Measurements from ENCODE around the gene PEX7. TPM values are rescaled to one million over a fixed set of nuclear protein-coding genes. Genes with fewer than 3 reads are reported as not detected.
A peak's percentile ranks its signal among the peaks of the same experiment; 100 is the strongest.

The PEX7 gene
- total and polyA plus RNA-seq, 8 donors = 2.7 to 38.5 (median 14.6) TPM; not detected in 1

DNA sequence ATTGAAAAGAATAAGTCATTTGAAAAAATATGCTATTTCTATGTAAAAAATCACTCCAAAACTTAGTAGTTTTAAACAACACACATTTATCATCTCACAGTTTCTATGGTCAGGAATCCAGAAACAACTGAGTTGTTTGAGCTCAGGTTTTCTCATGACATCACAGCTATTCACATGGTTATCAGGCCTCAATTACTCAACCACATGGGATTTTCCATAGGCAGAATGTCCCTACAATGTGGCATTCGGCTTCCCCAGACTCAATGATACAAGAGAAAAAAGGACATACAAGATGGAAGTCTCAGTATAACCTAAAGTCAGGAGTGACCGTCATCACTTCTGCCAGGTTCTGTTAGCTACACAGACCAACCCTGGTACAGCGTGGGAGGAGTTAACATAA lies 96.3 kb downstream of the PEX7 start:
- H3K4me1 ChIP-seq = peaks cover 36 to 38% (median 37%) of the 10 kb centered on the region in 4 donors
- peaks cover 14 to 60% (median 47%) of the 10 kb centered on the region in 3 donors for H3K27me3 ChIP-seq
- WGBS, 5 donors = 63 to 87% (median 69%) methylated on average over 3 of the region's 3 CpGs
- intact Hi-C loops (cut with DNase I; ENCODE audit: low total_unique reads) = no loop called here
- peaks cover 0 to 26% (median 21%) of the 10 kb centered on the region in 4 donors for H3K36me3 ChIP-seq
- no peaks in the 10 kb centered on the region for H3K9me3 ChIP-seq
- H3K4me3 ChIP-seq = no peak overlapping the region
- DNase-seq = no peak
- no peak overlapping the region for H3K27ac ChIP-seq
- TF ChIP-seq POLR2A (IDR thresholded peaks at IDR 0.05) = no peak
- no peak for TF ChIP-seq POLR2AphosphoS5 (IDR thresholded peaks at IDR 0.05)
- no peak for TF ChIP-seq EP300 (IDR thresholded peaks at IDR 0.05)
- no peak for TF ChIP-seq CTCF (IDR thresholded peaks at IDR 0.05)

GRCh38 chr6:136920216-136920615 lies 97.8 kb downstream of the PEX7 start:
- WGBS, 5 donors = 33 to 49% (median 36%) methylated on average over 6 of the region's 6 CpGs
- Histone ChIP-seq H3K4me1 (peaks cover 38 to 39% (median 39%) of the 10 kb centered on the region in 4 donors), H3K9me3 (no peaks in the 10 kb centered on the region), H3K4me3 (peak overlapping the region in 2 of 4 donors; percentile 64 to 78), H3K27ac (no peak overlapping the region), H3K27me3 (peaks cover 14 to 70% (median 55%) of the 10 kb centered on the region in 3 donors), H3K36me3 (peaks cover 0 to 17% (median 9%) of the 10 kb centered on the region in 4 donors)
- DNase-seq = no peak
- intact Hi-C loops (cut with DNase I; ENCODE audit: low total_unique reads) = no loop called here
- no peak for TF ChIP-seq EP300 (IDR thresholded peaks at IDR 0.05)
- TF ChIP-seq POLR2AphosphoS5 (IDR thresholded peaks at IDR 0.05) = no peak
- no peak for TF ChIP-seq CTCF (IDR thresholded peaks at IDR 0.05)
- TF ChIP-seq POLR2A (IDR thresholded peaks at IDR 0.05) = no peak

GRCh38 chr6:136920671-136921380 lies 98.4 kb downstream of the PEX7 start:
- Histone ChIP-seq H3K27me3 (peaks cover 14 to 70% (median 55%) of the 10 kb centered on the region in 3 donors), H3K36me3 (peaks cover 0 to 11% (median 3%) of the 10 kb centered on the region in 4 donors), H3K27ac (peak overlapping the region in 1 of 5 donors; percentile 4), H3K4me1 (peaks cover 38 to 39% (median 39%) of the 10 kb centered on the region in 4 donors), H3K9me3 (no peaks in the 10 kb centered on the region), H3K4me3 (peak overlapping the region; percentile 53 to 78 (median 60))
- 3 to 6% (median 5%) methylated on average over 32 to 37 of the region's 37 CpGs for WGBS, 5 donors
- TF ChIP-seq POLR2AphosphoS5 (IDR thresholded peaks at IDR 0.05) = no peak
- TF ChIP-seq CTCF (IDR thresholded peaks at IDR 0.05) = no peak
- TF ChIP-seq EP300 (IDR thresholded peaks at IDR 0.05) = no peak
- no peak for TF ChIP-seq POLR2A (IDR thresholded peaks at IDR 0.05)
- peak in 1 of 2 donors; percentile 39 for DNase-seq
- intact Hi-C loops (cut with DNase I; ENCODE audit: low total_unique reads) = no loop called here

DNA sequence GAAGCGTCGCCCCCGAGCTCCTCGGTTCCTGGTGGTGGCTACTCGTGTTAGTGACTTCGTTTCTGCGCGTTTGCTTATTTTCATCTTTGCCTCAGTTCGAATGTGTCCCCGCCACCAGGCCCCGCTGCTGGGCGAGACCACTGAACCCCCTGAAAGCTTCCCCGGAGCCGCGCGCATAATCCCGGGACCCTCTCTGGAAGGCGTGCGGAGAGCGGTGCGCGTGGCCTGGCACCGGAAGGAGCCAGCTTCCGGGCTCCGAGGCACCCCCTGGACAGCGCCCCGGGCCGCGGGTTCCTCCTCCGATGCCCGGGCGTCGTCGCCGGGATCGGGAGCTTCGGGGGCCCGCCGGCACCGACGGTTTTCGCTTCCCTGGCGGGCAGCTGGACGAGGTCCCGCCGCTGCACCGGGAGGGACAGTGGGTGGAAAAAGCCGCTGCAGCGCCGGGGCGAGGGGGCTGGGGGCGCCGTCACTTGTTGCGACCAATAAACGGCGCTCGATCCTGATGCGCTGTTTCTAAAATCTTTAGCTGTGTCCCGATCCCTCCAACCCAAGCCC lies 99.1 kb downstream of the PEX7 start:
- H3K4me3 ChIP-seq = peak overlapping the region; percentile 53 to 78 (median 60)
- peak in 1 of 2 donors; percentile 62 for DNase-seq

More for the DNA sequence above, 99.1 kb downstream of the PEX7 start:
- Histone ChIP-seq H3K4me1 (peaks cover 38 to 39% (median 39%) of the 10 kb centered on the region in 4 donors), H3K9me3 (no peaks in the 10 kb centered on the region), H3K27ac (peak overlapping the region in 3 of 5 donors; percentile 0 to 25 (median 4)), H3K27me3 (peaks cover 14 to 70% (median 55%) of the 10 kb centered on the region in 3 donors), H3K36me3 (peaks cover 0 to 7% (median 0%) of the 10 kb centered on the region in 4 donors)
- intact Hi-C loops (cut with DNase I; ENCODE audit: low total_unique reads) = no loop called here
- TF ChIP-seq POLR2A (IDR thresholded peaks at IDR 0.05) (no peak), EP300 (IDR thresholded peaks at IDR 0.05) (no peak), POLR2AphosphoS5 (IDR thresholded peaks at IDR 0.05) (no peak), CTCF (IDR thresholded peaks at IDR 0.05) (no peak)
- 0 to 2% (median 1%) methylated on average over 13 to 59 of the region's 59 CpGs for WGBS, 5 donors

Measured in stomach (tissue), 9 donors.